ENCODE data around the gene MPZL2.

GRCh38 chr11:118231461-118231860, 32.6 kb downstream of the MPZL2 start:
- TF ChIP-seq CTCF (IDR thresholded peaks at IDR 0.05; ENCODE audit: low read depth, low read length): no peak
- no peak for TF ChIP-seq POLR2A (IDR thresholded peaks at IDR 0.05; ENCODE audit: extremely low read depth, insufficient read length)
- TF ChIP-seq MAX (IDR thresholded peaks at IDR 0.05; ENCODE audit: low read depth, low read length): no peak
